ENCODE data around the gene FILIP1L.

- TF ChIP-seq POLR2A (IDR thresholded peaks at IDR 0.05), result no peak
- TF ChIP-seq, protein P1, sequence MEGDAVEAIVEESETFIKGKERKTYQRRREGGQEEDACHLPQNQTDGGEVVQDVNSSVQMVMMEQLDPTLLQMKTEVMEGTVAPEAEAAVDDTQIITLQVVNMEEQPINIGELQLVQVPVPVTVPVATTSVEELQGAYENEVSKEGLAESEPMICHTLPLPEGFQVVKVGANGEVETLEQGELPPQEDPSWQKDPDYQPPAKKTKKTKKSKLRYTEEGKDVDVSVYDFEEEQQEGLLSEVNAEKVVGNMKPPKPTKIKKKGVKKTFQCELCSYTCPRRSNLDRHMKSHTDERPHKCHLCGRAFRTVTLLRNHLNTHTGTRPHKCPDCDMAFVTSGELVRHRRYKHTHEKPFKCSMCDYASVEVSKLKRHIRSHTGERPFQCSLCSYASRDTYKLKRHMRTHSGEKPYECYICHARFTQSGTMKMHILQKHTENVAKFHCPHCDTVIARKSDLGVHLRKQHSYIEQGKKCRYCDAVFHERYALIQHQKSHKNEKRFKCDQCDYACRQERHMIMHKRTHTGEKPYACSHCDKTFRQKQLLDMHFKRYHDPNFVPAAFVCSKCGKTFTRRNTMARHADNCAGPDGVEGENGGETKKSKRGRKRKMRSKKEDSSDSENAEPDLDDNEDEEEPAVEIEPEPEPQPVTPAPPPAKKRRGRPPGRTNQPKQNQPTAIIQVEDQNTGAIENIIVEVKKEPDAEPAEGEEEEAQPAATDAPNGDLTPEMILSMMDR (IDR thresholded peaks at IDR 0.05), result no peak
These were observed 23.7 kb downstream of the FILIP1L start for GRCh38 chr3:100090669-100091005.
